EL (cell line): Measurements from ENCODE around the gene SMAD4.
"Not testable (repeated sequence)": the region's sequence is repeated elsewhere in the genome, so short reads cannot be mapped to it uniquely, and the experiment has no call there.

ENCODE experiments used
- DNase-seq: peaks from one replicate; pipeline ENCODE4 v3.0.0-alpha.2; 2016

The SMAD4 gene

GRCh38 chr18:51119976-51120375 is 90.0 kb downstream of the SMAD4 start:
- not testable (repeated sequence) for DNase-seq

GRCh38 chr18:51120809-51121596 is 91.0 kb downstream of the SMAD4 start:
- no peak for DNase-seq

- no peak for DNase-seq
Measured at GRCh38 chr18:51121597-51121857, 91.5 kb downstream of the SMAD4 start.

GRCh38 chr18:51122266-51123045 is 92.4 kb downstream of the SMAD4 start:
- no peak for DNase-seq

DNA sequence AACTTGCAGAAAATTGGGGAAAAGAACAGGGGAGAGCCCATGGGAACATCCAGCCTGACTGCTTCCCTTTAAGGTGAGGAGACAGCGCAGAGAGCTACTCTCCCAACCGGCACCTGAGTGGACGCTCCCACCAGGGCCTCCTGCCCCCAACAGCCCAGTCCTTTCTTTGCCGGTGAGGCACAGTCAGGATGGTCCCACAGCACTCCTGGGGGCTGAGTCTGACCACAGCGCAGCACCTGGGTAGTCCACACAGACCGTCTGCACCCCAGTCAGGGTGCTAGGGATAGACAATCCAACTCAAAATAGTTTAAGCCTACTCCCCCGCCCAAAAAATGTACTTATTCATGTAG is 93.0 kb downstream of the SMAD4 start:
- no peak for DNase-seq

GRCh38 chr18:51123481-51123880 is 93.5 kb downstream of the SMAD4 start:
- DNase-seq, result no peak

- no peak for DNase-seq
Measured at GRCh38 chr18:51123936-51124486, 94.0 kb downstream of the SMAD4 start.

- DNase-seq, result no peak
Measured at GRCh38 chr18:51125976-51126375, 96.0 kb downstream of the SMAD4 start.

GRCh38 chr18:51127664-51128063 is 97.7 kb downstream of the SMAD4 start:
- no peak for DNase-seq

GRCh38 chr18:51128533-51128932 is 98.5 kb downstream of the SMAD4 start:
- peak; percentile 6 for DNase-seq

GRCh38 chr18:51132256-51132935 is 102.4 kb downstream of the SMAD4 start:
- DNase-seq, result no peak

DNA sequence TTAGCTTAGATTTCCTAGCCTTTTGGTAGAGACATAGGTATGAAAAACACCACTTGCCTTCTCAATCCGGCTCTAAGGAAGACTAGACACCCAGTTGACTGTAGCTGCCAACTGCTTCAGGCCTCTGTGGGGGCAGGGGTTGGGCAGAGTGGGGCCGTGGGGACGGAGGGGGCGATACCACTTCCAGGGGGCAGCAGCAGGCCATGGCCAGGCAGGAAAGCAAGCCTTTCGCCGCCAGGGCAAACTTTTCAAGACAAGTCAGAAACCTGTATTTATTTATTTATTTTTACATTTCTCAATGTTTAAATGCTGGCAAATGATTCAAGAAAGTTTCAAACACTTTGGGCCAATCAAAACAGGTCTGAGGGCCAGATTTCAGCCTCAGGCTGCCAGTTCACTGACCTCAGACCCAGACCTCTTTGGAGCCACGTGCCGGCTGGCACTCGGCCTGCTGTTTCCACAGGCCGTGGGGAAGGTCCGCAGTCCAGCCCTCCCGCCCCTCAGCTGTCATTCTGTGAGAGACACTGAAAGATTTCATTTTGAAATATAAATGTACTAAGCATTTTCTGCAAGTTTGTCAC is 103.7 kb downstream of the SMAD4 start:
- no peak for DNase-seq
